Measurements from ENCODE around the gene CGA. TPM values are rescaled to one million over a fixed set of nuclear protein-coding genes. Genes with fewer than 3 reads are reported as not detected.
"Not testable (repeated sequence)": the region's sequence is repeated elsewhere in the genome, so short reads cannot be mapped to it uniquely, and the experiment has no call there.

CGA gene
- polyA plus RNA-seq (ENCODE audit: insufficient read length in 4 of 4), result 1 to 10 TPM in 1 of 4 donors, under 1 TPM in 2, not detected in 1; 0.35 to 2.4 (median 0.42) TPM

- no peak for DNase-seq (ENCODE audit: low read depth in 4 of 4, low spot score in 2 of 4)
Measured at GRCh38 chr6:87095087-87095509, at the start of gene CGA. TSS of gene CGA (minus strand) at chr6:87095106. CDS start at chr6:87088200, 6,906 bp downstream.

GRCh38 chr6:87139927-87140326, 45.0 kb upstream of the CGA start:
- DNase-seq (ENCODE audit: low read depth in 4 of 4, low spot score in 2 of 4), result not testable (repeated sequence)

- no peak for DNase-seq (ENCODE audit: low read depth in 4 of 4, low spot score in 2 of 4)
Measured at GRCh38 chr6:87139236-87139635, 44.3 kb upstream of the CGA start.

GRCh38 chr6:87136963-87137362, 42.1 kb upstream of the CGA start:
- no peak for DNase-seq (ENCODE audit: low read depth in 4 of 4, low spot score in 2 of 4)

GRCh38 chr6:87127737-87128136, 32.8 kb upstream of the CGA start:
- no peak for DNase-seq (ENCODE audit: low read depth in 4 of 4, low spot score in 2 of 4)

GRCh38 chr6:87126501-87126900, 31.6 kb upstream of the CGA start:
- DNase-seq (ENCODE audit: low read depth in 4 of 4, low spot score in 2 of 4), result no peak

- no peak for DNase-seq (ENCODE audit: low read depth in 4 of 4, low spot score in 2 of 4)
Measured at GRCh38 chr6:87124074-87124473, 29.2 kb upstream of the CGA start.

- no peak for DNase-seq (ENCODE audit: low read depth in 4 of 4, low spot score in 2 of 4)
Measured at GRCh38 chr6:87122477-87122876, 27.6 kb upstream of the CGA start.

- DNase-seq (ENCODE audit: low read depth in 4 of 4, low spot score in 2 of 4), result no peak
Measured at GRCh38 chr6:87118054-87118453, 23.1 kb upstream of the CGA start.

GRCh38 chr6:87116922-87117321, 22.0 kb upstream of the CGA start:
- DNase-seq (ENCODE audit: low read depth in 4 of 4, low spot score in 2 of 4), result no peak

GRCh38 chr6:87115402-87116135, 20.7 kb upstream of the CGA start:
- DNase-seq (ENCODE audit: low read depth in 4 of 4, low spot score in 2 of 4), result no peak

GRCh38 chr6:87110636-87111035, 15.7 kb upstream of the CGA start:
- DNase-seq (ENCODE audit: low read depth in 4 of 4, low spot score in 2 of 4), result no peak

- no peak for DNase-seq (ENCODE audit: low read depth in 4 of 4, low spot score in 2 of 4)
Measured at GRCh38 chr6:87105823-87106222, 10.9 kb upstream of the CGA start.

GRCh38 chr6:87104667-87105066, 9.8 kb upstream of the CGA start:
- DNase-seq (ENCODE audit: low read depth in 4 of 4, low spot score in 2 of 4), result no peak

GRCh38 chr6:87103977-87104601, 9.2 kb upstream of the CGA start:
- DNase-seq (ENCODE audit: low read depth in 4 of 4, low spot score in 2 of 4), result no peak

- DNase-seq (ENCODE audit: low read depth in 4 of 4, low spot score in 2 of 4), result no peak
Measured at GRCh38 chr6:87102151-87102621, 7.3 kb upstream of the CGA start.

- no peak for DNase-seq (ENCODE audit: low read depth in 4 of 4, low spot score in 2 of 4)
Measured at GRCh38 chr6:87101067-87101466, 6.2 kb upstream of the CGA start.

- DNase-seq (ENCODE audit: low read depth in 4 of 4, low spot score in 2 of 4), result no peak
Measured at GRCh38 chr6:87100216-87100615, 5.3 kb upstream of the CGA start.

GRCh38 chr6:87099472-87099871, 4.6 kb upstream of the CGA start:
- DNase-seq (ENCODE audit: low read depth in 4 of 4, low spot score in 2 of 4), result no peak

GRCh38 chr6:87094576-87094975, 330 bp downstream of the CGA start:
- DNase-seq (ENCODE audit: low read depth in 4 of 4, low spot score in 2 of 4), result no peak

- no peak for DNase-seq (ENCODE audit: low read depth in 4 of 4, low spot score in 2 of 4)
Measured at GRCh38 chr6:87093651-87094050, 1.3 kb downstream of the CGA start.

GRCh38 chr6:87093199-87093598, 1.7 kb downstream of the CGA start:
- DNase-seq (ENCODE audit: low read depth in 4 of 4, low spot score in 2 of 4), result no peak
